Breast epithelium (tissue), 3 donors: Measurements from ENCODE around the gene COL25A1.

ENCODE experiments used
- POLR2A ChIP-seq: fragments of 450-650 bp; IDR thresholded peaks from one replicate; pipeline ENCODE4 v1.6.1; 2016; ENCODE audit warnings: antibody characterized with exemption, mild to moderate bottlenecking, moderate library complexity
- TF ChIP-seq, protein P1 (sequence below), 3 donors: fragments of 450-650 bp; IDR thresholded peaks; one replicate each; pipeline ENCODE4 v1.5.1; 2016 to 2017; ENCODE audit warnings: antibody characterized with exemption in 3 of 3, mild to moderate bottlenecking in 3 of 3, moderate library complexity in 3 of 3

GRCh38 chr4:109114501-109114900 is 188.0 kb downstream of the COL25A1 start:
- TF ChIP-seq, protein P1, sequence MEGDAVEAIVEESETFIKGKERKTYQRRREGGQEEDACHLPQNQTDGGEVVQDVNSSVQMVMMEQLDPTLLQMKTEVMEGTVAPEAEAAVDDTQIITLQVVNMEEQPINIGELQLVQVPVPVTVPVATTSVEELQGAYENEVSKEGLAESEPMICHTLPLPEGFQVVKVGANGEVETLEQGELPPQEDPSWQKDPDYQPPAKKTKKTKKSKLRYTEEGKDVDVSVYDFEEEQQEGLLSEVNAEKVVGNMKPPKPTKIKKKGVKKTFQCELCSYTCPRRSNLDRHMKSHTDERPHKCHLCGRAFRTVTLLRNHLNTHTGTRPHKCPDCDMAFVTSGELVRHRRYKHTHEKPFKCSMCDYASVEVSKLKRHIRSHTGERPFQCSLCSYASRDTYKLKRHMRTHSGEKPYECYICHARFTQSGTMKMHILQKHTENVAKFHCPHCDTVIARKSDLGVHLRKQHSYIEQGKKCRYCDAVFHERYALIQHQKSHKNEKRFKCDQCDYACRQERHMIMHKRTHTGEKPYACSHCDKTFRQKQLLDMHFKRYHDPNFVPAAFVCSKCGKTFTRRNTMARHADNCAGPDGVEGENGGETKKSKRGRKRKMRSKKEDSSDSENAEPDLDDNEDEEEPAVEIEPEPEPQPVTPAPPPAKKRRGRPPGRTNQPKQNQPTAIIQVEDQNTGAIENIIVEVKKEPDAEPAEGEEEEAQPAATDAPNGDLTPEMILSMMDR (IDR thresholded peaks at IDR 0.05) = no peak
- no peak for TF ChIP-seq POLR2A
